Hepatocyte (in vitro differentiated cells): Measurements from ENCODE around the gene PLA2G4A. TPM values are rescaled to one million over a fixed set of nuclear protein-coding genes. Genes with fewer than 3 reads are reported as not detected.

Experiments used
- DNase-seq: peaks from one replicate; pipeline ENCODE4 v3.0.0-alpha.2; 2016; ENCODE audit warnings: low spot score
- H2AFZ ChIP-seq: fragments of 200-600 bp; sonication (generic); 2 replicates; pipeline ENCODE4 v1.6.0; 2016; ENCODE audit warnings: antibody characterized with exemption, mild to moderate bottlenecking
- H3K27ac ChIP-seq: fragments of 200-600 bp; sonication (generic); 2 replicates; pipeline ENCODE4 v1.5.1; 2016; ENCODE audit warnings: mild to moderate bottlenecking
- H3K27me3 ChIP-seq: fragments of 200-600 bp; sonication (generic); 2 replicates; pipeline ENCODE4 v1.6.1; 2016
- H3K36me3 ChIP-seq: fragments of 200-600 bp; sonication (generic); replicated peaks from 2 replicates; pipeline ENCODE4 v1.5.1; 2016; ENCODE audit warnings: low read depth; ENCODE audit not compliant: insufficient read depth
- H3K4me1 ChIP-seq: fragments of 200-600 bp; sonication (generic); 2 replicates; pipeline ENCODE4 v1.5.1; 2016; ENCODE audit warnings: mild to moderate bottlenecking, moderate library complexity; ENCODE audit not compliant: insufficient read depth
- H3K4me2 ChIP-seq: fragments of 200-600 bp; sonication (generic); 2 replicates; pipeline ENCODE4 v1.6.0; 2016
- H3K4me3 ChIP-seq: fragments of 200-600 bp; sonication (generic); 2 replicates; pipeline ENCODE4 v1.5.1; 2016; ENCODE audit warnings: mild to moderate bottlenecking
- H3K79me2 ChIP-seq: fragments of 200-600 bp; sonication (generic); 2 replicates; pipeline ENCODE4 v1.6.0; 2017; ENCODE audit warnings: mild to moderate bottlenecking
- H3K9me2 ChIP-seq: fragments of 200-600 bp; sonication (generic); replicated peaks from 2 replicates; pipeline ENCODE4 v1.6.0; 2017; ENCODE audit warnings: mild to moderate bottlenecking; ENCODE audit not compliant: insufficient read depth
- H3K9me3 ChIP-seq: fragments of 200-600 bp; sonication (generic); 2 replicates; pipeline ENCODE4 v1.5.1; 2016; ENCODE audit warnings: low read depth, mild to moderate bottlenecking
- H4K20me1 ChIP-seq: fragments of 200-600 bp; sonication (generic); 2 replicates; pipeline ENCODE4 v1.6.0; 2016; ENCODE audit warnings: mild to moderate bottlenecking; ENCODE audit not compliant: insufficient read depth, poor library complexity, severe bottlenecking
- CTCF ChIP-seq: fragments of 200-600 bp; sonication (generic); IDR thresholded peaks from 2 replicates; pipeline ENCODE4 v1.5.1; 2016; ENCODE audit warnings: antibody characterized with exemption, mild to moderate bottlenecking; ENCODE audit not compliant: poor library complexity
- EZH2 ChIP-seq: fragments of 200-600 bp; sonication (generic); IDR thresholded peaks from 2 replicates; pipeline ENCODE4 v1.6.1; 2016; ENCODE audit warnings: antibody characterized with exemption, mild to moderate bottlenecking, borderline replicate concordance
- EZH2phosphoT487 ChIP-seq: fragments of 200-600 bp; sonication (generic); IDR thresholded peaks from one replicate; pipeline ENCODE4 v1.6.1; 2018; ENCODE audit warnings: antibody characterized with exemption, mild to moderate bottlenecking, low read depth, moderate library complexity; ENCODE audit not compliant: unreplicated experiment, severe bottlenecking
- WGBS: methylation state at CpG from one replicate; pipeline ENCODE4 v1.1.6; 2016; ENCODE audit warnings: low lambda C conversion rate; ENCODE audit errors: missing lambda C conversion rate; 5-methylcytosine and 5-hydroxymethylcytosine counted together
- polyA plus RNA-seq: library from polyadenylated mRNA; unstranded; fragments of >200 nt; fragmentation: Nextera tagmentation; extraction: Ambion mirVana; gene quantifications from 2 replicates; pipeline ENCODE4 v1.2.1, GENCODE V29; 2016
- total RNA-seq: library from RNA; depleted of rRNA; stranded (reverse); fragments of >200 nt; gene quantifications from 2 replicates; pipeline ENCODE4 v1.2.3, GENCODE V29; 2014

PLA2G4A gene
- total and polyA plus RNA-seq, 2 experiments from 2014 or later = 21.3 to 24.9 TPM

GRCh38 chr1:186982116-186982515 lies 153.4 kb downstream of the PLA2G4A start:
- H3K4me1 ChIP-seq = peaks cover 7% of the 10 kb centered on the region
- H3K9me3 ChIP-seq = no peaks in the 10 kb centered on the region
- no peak for TF ChIP-seq EZH2
- TF ChIP-seq EZH2phosphoT487 = no peak
- no peak for TF ChIP-seq CTCF
- H3K27me3 ChIP-seq = no peaks in the 10 kb centered on the region
- H3K4me3 ChIP-seq = no peak overlapping the region
- no peak overlapping the region for H2AFZ ChIP-seq
- H3K4me2 ChIP-seq = no peak overlapping the region
- peak overlapping the region; percentile 64 for H3K27ac ChIP-seq
- H3K9me2 ChIP-seq = no peaks in the 10 kb centered on the region
- DNase-seq = no peak
- no peaks in the 10 kb centered on the region for H3K79me2 ChIP-seq
- H4K20me1 ChIP-seq = no peaks in the 10 kb centered on the region
- WGBS = 62% methylated on average over 3 of the region's 3 CpGs
- no peaks in the 10 kb centered on the region for H3K36me3 ChIP-seq

- no peaks in the 10 kb centered on the region for H3K9me2 ChIP-seq
- no peak overlapping the region for H2AFZ ChIP-seq
- H3K4me1 ChIP-seq = peaks cover 7% of the 10 kb centered on the region
- TF ChIP-seq EZH2 (no peak), CTCF (no peak), EZH2phosphoT487 (no peak)
- 53% methylated on average over 4 of the region's 4 CpGs for WGBS
- H3K27ac ChIP-seq = peak overlapping the region; percentile 64
- no peaks in the 10 kb centered on the region for H3K36me3 ChIP-seq
- H3K4me3 ChIP-seq = no peak overlapping the region
- no peaks in the 10 kb centered on the region for H4K20me1 ChIP-seq
- no peaks in the 10 kb centered on the region for H3K27me3 ChIP-seq
- no peaks in the 10 kb centered on the region for H3K9me3 ChIP-seq
- no peaks in the 10 kb centered on the region for H3K79me2 ChIP-seq
- peak; percentile 61 for DNase-seq
- H3K4me2 ChIP-seq = no peak overlapping the region
These were observed 154.6 kb downstream of the PLA2G4A start for GRCh38 chr1:186983327-186983726.

- TF ChIP-seq EZH2 (no peak), EZH2phosphoT487 (no peak), CTCF (no peak)
- Histone ChIP-seq H3K27me3 (no peaks in the 10 kb centered on the region), H4K20me1 (no peaks in the 10 kb centered on the region), H3K9me2 (no peaks in the 10 kb centered on the region), H2AFZ (no peak overlapping the region), H3K4me3 (no peak overlapping the region), H3K4me2 (no peak overlapping the region), H3K27ac (no peak overlapping the region), H3K79me2 (no peaks in the 10 kb centered on the region), H3K36me3 (no peaks in the 10 kb centered on the region), H3K9me3 (no peaks in the 10 kb centered on the region), H3K4me1 (peaks cover 7% of the 10 kb centered on the region)
- WGBS = 88% methylated on average over 4 of the region's 4 CpGs
- DNase-seq = no peak
These were observed 156.2 kb downstream of the PLA2G4A start for GRCh38 chr1:186984959-186985358.

- WGBS = 16% methylated on average over 2 of the region's 2 CpGs
- Histone ChIP-seq H3K4me3 (no peak overlapping the region), H3K9me2 (no peaks in the 10 kb centered on the region), H3K4me2 (no peak overlapping the region), H3K9me3 (no peaks in the 10 kb centered on the region), H3K4me1 (peaks cover 7% of the 10 kb centered on the region), H3K79me2 (no peaks in the 10 kb centered on the region), H3K27ac (no peak overlapping the region), H4K20me1 (no peaks in the 10 kb centered on the region), H3K27me3 (no peaks in the 10 kb centered on the region), H3K36me3 (no peaks in the 10 kb centered on the region), H2AFZ (no peak overlapping the region)
- peak; percentile 91 for TF ChIP-seq CTCF
- no peak for TF ChIP-seq EZH2
- no peak for TF ChIP-seq EZH2phosphoT487
- peak; percentile 67 for DNase-seq
These were observed 157.2 kb downstream of the PLA2G4A start for GRCh38 chr1:186985889-186986491.
